HG03520 (cell line): ENCODE data around the gene DNAJB4.
A peak's percentile ranks its signal among the peaks of the same experiment; 100 is the strongest.
"Not testable (repeated sequence)": the region's sequence is repeated elsewhere in the genome, so short reads cannot be mapped to it uniquely, and the experiment has no call there.

Experiments used
- ATAC-seq: cut with Tn5 transposase; IDR thresholded peaks from one replicate; pipeline ENCODE4 v1.9.1; 2021; ENCODE audit warnings: mild to moderate bottlenecking, moderate library complexity; ENCODE audit not compliant: unreplicated experiment

The DNAJB4 gene

GRCh38 chr1:77990629-77991204 lies 14.0 kb upstream of the DNAJB4 start:
- no peak for ATAC-seq

- ATAC-seq: no peak
Observed at GRCh38 chr1:77991638-77992037, 13.1 kb upstream of the DNAJB4 start.

GRCh38 chr1:77994117-77994705 lies 10.5 kb upstream of the DNAJB4 start:
- no peak for ATAC-seq

GRCh38 chr1:77996734-77997133 lies 8.0 kb upstream of the DNAJB4 start:
- ATAC-seq: no peak

GRCh38 chr1:78000536-78000935 lies 4.2 kb upstream of the DNAJB4 start:
- not testable (repeated sequence) for ATAC-seq

GRCh38 chr1:78003070-78003746 lies 1.5 kb upstream of the DNAJB4 start:
- ATAC-seq: no peak

GRCh38 chr1:78003882-78004718 lies 639 bp upstream of the DNAJB4 start:
- peak; percentile 50 for ATAC-seq

GRCh38 chr1:78005448-78005722 lies 646 bp downstream of the DNAJB4 start:
- no peak for ATAC-seq

- ATAC-seq: no peak
Observed at GRCh38 chr1:78005755-78006154, 1.0 kb downstream of the DNAJB4 start.

- no peak for ATAC-seq
Observed at GRCh38 chr1:78006521-78006920, 1.8 kb downstream of the DNAJB4 start.

- ATAC-seq: no peak
Observed at GRCh38 chr1:78007677-78008341, 3.1 kb downstream of the DNAJB4 start.

GRCh38 chr1:78009276-78009675 lies 4.5 kb downstream of the DNAJB4 start:
- no peak for ATAC-seq

GRCh38 chr1:78009836-78010235 lies 5.1 kb downstream of the DNAJB4 start:
- no peak for ATAC-seq

GRCh38 chr1:78011050-78011449 lies 6.3 kb downstream of the DNAJB4 start:
- no peak for ATAC-seq

- ATAC-seq: no peak
Observed at GRCh38 chr1:78015148-78015547, 10.4 kb downstream of the DNAJB4 start.

- ATAC-seq: no peak
Observed at GRCh38 chr1:78019024-78019423, 14.3 kb downstream of the DNAJB4 start.

- ATAC-seq: not testable (repeated sequence)
Observed at GRCh38 chr1:78021134-78021533, 16.4 kb downstream of the DNAJB4 start.

- no peak for ATAC-seq
Observed at GRCh38 chr1:78029793-78030192, 25.1 kb downstream of the DNAJB4 start.

GRCh38 chr1:78032996-78033796 lies 28.5 kb downstream of the DNAJB4 start:
- ATAC-seq: no peak

- ATAC-seq: no peak
Observed at GRCh38 chr1:78033797-78034172, 29.0 kb downstream of the DNAJB4 start.

GRCh38 chr1:78035121-78035520 lies 30.4 kb downstream of the DNAJB4 start:
- ATAC-seq: no peak
